ENCODE data around the gene ZBTB11.
"Not testable (repeated sequence)": the region's sequence is repeated elsewhere in the genome, so short reads cannot be mapped to it uniquely, and the experiment has no call there.

The ZBTB11 gene

GRCh38 chr3:101660714-101661113 is 16.2 kb downstream of the ZBTB11 start:
- Histone ChIP-seq H3K27ac (no peak overlapping the region), H3K9me3 (ENCODE audit: low read depth, low read length) (no peaks in the 10 kb centered on the region), H3K36me3 (ENCODE audit: insufficient read depth, low read length) (peaks cover 83% of the 10 kb centered on the region), H3K9ac (ENCODE audit: insufficient read length) (no peak overlapping the region), H3K4me3 (no peak overlapping the region)
- no peak for TF ChIP-seq POLR2AphosphoS5 (IDR thresholded peaks at IDR 0.05; ENCODE audit: borderline replicate concordance, low read depth, low read length)
- TF ChIP-seq FOXP2 (optimal IDR thresholded peaks at IDR 0.05; ENCODE audit: control extremely low read depth, extremely low read length, insufficient read depth): no peak
- DNase-seq (ENCODE audit: low read depth, low spot score): no peak

DNA sequence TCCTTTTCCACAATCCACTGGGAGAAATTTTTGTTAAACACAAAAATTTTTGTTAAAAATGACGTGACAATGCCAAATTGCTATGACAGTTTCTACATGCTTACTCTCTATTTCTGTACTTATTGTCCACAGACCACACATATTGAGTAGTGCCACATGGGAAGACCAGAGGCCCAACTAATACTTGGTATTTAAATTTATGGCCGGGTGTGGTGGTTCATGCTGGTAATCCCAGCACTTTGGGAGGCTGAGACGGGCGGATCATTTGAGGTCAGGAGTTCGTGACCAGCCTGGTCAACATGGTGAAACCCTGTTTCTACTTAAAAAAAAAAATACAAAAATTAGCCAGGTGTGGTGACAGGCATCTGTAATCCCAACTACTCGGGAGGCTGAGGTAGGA is 20.3 kb downstream of the ZBTB11 start:
- no peak overlapping the region for H3K4me3 ChIP-seq
- H3K27ac ChIP-seq: no peak overlapping the region
- H3K9me3 ChIP-seq (ENCODE audit: low read depth, low read length): no peaks in the 10 kb centered on the region
- H3K36me3 ChIP-seq (ENCODE audit: insufficient read depth, low read length): peaks cover 93% of the 10 kb centered on the region
- DNase-seq (ENCODE audit: low read depth, low spot score): no peak
- no peak overlapping the region for H3K9ac ChIP-seq (ENCODE audit: insufficient read length)
- no peak for TF ChIP-seq FOXP2 (optimal IDR thresholded peaks at IDR 0.05; ENCODE audit: control extremely low read depth, extremely low read length, insufficient read depth)
- no peak for TF ChIP-seq EZH2 (IDR thresholded peaks at IDR 0.05)

- no peak for DNase-seq (ENCODE audit: low read depth, low spot score)
- H3K9ac ChIP-seq (ENCODE audit: insufficient read length): no peak overlapping the region
- no peak for TF ChIP-seq EZH2 (IDR thresholded peaks at IDR 0.05)
- no peak for TF ChIP-seq POLR2AphosphoS5 (IDR thresholded peaks at IDR 0.05; ENCODE audit: borderline replicate concordance, low read depth, low read length)
- no peak for TF ChIP-seq FOXP2 (optimal IDR thresholded peaks at IDR 0.05; ENCODE audit: control extremely low read depth, extremely low read length, insufficient read depth)
- peaks cover 34% of the 10 kb centered on the region for H3K36me3 ChIP-seq (ENCODE audit: insufficient read depth, low read length)
- H3K27ac ChIP-seq: no peak overlapping the region
- H3K9me3 ChIP-seq (ENCODE audit: low read depth, low read length): no peaks in the 10 kb centered on the region
- H3K4me3 ChIP-seq: no peak overlapping the region
These were observed 30.2 kb downstream of the ZBTB11 start for GRCh38 chr3:101646726-101647125.

DNA sequence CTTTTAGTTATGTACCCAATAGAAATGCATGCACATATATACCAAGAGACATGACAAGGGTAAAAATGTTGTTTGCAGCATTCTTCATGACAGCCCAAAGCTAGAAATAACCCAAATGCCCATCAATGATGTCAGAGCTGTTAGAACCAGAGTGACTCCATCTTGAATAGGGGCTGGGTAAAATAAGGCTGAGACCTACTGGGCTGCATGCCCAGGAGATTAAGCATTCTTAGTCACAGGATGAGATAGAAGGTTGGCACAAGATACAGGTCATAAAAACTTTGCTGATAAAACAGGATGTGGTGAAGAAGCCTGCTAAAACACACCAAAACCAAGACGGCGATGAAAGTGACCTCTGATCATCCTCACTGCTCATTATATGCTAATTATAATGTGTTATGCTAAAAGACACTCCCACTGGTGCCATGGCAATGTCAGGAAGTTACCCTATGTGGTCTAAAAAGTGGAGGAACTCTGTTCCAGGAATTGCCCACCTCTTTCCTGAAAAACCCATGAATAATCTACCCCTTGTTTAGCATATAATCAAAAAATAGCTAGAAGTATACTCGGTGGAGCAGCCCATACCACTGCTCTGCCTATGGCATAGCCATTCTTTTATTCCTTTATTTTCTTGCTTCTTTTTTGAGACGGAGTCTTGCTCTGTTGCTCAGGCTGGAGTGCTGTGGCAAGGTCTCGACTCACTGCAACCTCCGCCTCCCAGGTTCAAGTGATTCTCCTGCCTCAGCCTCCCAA is 32.9 kb downstream of the ZBTB11 start:
- DNase-seq (ENCODE audit: low read depth, low spot score): no peak
- Histone ChIP-seq H3K36me3 (ENCODE audit: insufficient read depth, low read length) (peaks cover 10% of the 10 kb centered on the region), H3K4me3 (no peak overlapping the region), H3K27ac (no peak overlapping the region), H3K9ac (ENCODE audit: insufficient read length) (no peak overlapping the region), H3K9me3 (ENCODE audit: low read depth, low read length) (no peaks in the 10 kb centered on the region)
- TF ChIP-seq POLR2AphosphoS5 (IDR thresholded peaks at IDR 0.05; ENCODE audit: borderline replicate concordance, low read depth, low read length) (no peak), FOXP2 (optimal IDR thresholded peaks at IDR 0.05; ENCODE audit: control extremely low read depth, extremely low read length, insufficient read depth) (no peak), EZH2 (IDR thresholded peaks at IDR 0.05) (no peak)

DNA sequence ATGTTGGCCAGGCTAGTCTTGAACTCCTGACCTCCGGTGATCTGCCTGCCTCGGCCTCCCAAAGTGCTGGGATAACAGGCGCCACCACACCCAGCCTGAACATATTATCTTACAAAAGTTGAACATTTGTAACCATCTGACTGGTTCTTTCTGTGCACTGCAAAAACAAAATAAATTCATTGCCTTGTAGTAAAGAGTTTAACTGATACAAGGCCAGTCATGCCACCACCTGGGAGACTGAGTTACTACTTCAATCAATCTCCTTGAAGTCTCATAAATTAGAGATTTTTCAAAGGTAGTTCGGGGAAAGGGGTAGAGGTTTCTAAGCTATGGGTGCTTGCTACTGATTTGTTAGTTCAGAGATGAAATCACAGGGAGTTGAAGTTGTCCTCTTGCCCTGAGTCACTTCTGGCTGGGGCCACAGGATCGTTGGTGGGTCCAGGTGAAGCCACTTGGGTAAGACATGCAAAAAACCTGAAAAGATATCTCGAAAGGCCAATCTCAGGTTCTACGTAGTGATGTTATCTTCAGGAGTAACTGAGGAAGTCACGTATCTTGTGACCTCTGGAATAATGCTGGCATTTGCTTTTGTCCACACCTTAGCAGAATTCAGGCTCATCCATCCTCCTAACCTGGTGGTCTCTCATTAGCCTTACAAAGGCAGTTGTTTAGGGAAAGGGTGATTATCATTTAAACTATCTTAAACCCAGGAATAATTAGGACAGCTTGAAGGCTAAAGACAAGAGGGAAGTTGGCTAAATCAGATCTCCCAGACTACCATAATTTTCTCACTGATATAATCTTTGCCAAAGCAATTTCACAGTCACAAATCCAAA is 33.7 kb downstream of the ZBTB11 start:
- Histone ChIP-seq H3K9ac (ENCODE audit: insufficient read length) (no peak overlapping the region), H3K4me3 (no peak overlapping the region), H3K36me3 (ENCODE audit: insufficient read depth, low read length) (peaks cover 2% of the 10 kb centered on the region), H3K9me3 (ENCODE audit: low read depth, low read length) (no peaks in the 10 kb centered on the region), H3K27ac (no peak overlapping the region)
- no peak for TF ChIP-seq POLR2AphosphoS5 (IDR thresholded peaks at IDR 0.05; ENCODE audit: borderline replicate concordance, low read depth, low read length)
- no peak for TF ChIP-seq EZH2 (IDR thresholded peaks at IDR 0.05)
- TF ChIP-seq FOXP2 (optimal IDR thresholded peaks at IDR 0.05; ENCODE audit: control extremely low read depth, extremely low read length, insufficient read depth): no peak
- DNase-seq (ENCODE audit: low read depth, low spot score): no peak

GRCh38 chr3:101642441-101642840 is 34.5 kb downstream of the ZBTB11 start:
- Histone ChIP-seq H3K27ac (no peak overlapping the region), H3K9me3 (ENCODE audit: low read depth, low read length) (no peaks in the 10 kb centered on the region), H3K36me3 (ENCODE audit: insufficient read depth, low read length) (no peaks in the 10 kb centered on the region; the same call in 1 of the 2 replicates), H3K9ac (ENCODE audit: insufficient read length) (no peak overlapping the region), H3K4me3 (no peak overlapping the region)
- no peak for DNase-seq (ENCODE audit: low read depth, low spot score)
- TF ChIP-seq POLR2AphosphoS5 (IDR thresholded peaks at IDR 0.05; ENCODE audit: borderline replicate concordance, low read depth, low read length): no peak

DNA sequence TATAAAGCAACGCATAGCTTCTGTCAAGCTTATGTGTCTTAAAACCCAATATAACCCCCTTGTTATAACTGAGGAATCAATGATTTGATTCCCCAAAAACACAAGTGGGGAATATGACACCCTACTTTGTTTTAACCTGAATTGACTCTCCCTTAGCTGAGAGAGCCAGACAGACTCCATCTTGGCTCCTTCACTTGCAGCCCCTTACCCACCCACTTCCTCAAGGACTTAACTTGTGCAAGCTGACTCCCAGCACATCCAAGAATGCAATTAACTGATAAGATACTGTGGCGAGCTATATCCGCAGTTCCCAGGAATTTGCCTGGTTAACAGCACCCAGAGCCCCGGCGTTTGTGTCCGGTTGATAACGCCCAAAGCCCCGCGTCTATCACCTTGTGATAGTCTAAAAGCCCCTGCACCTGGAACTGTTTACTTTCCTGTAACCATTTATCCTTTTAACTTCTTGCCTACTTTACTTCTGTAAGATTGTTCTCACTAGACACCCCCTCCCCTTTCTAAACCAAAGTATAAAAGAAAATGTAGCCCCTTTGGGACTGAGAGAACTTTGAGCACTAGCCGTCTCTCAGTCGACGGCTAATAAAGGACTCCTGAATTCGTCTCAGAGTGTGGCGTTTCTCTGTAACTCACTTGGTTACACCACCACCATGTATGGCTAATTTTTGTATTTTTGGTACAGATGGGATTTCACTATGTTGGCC is 35.4 kb downstream of the ZBTB11 start:
- not testable (repeated sequence) for H3K9me3 ChIP-seq (ENCODE audit: low read depth, low read length); H3K4me3 ChIP-seq; DNase-seq (ENCODE audit: low read depth, low spot score); H3K27ac ChIP-seq; H3K9ac ChIP-seq (ENCODE audit: insufficient read length); H3K36me3 ChIP-seq (ENCODE audit: insufficient read depth, low read length)

GRCh38 chr3:101640256-101640655 is 36.7 kb downstream of the ZBTB11 start:
- DNase-seq (ENCODE audit: low read depth, low spot score): no peak
- H3K27ac ChIP-seq: no peak overlapping the region
- no peak overlapping the region for H3K4me3 ChIP-seq
- no peak overlapping the region for H3K9ac ChIP-seq (ENCODE audit: insufficient read length)
- H3K36me3 ChIP-seq (ENCODE audit: insufficient read depth, low read length): no peaks in the 10 kb centered on the region
- H3K9me3 ChIP-seq (ENCODE audit: low read depth, low read length): no peaks in the 10 kb centered on the region
- TF ChIP-seq EZH2 (IDR thresholded peaks at IDR 0.05) (no peak), POLR2AphosphoS5 (IDR thresholded peaks at IDR 0.05; ENCODE audit: borderline replicate concordance, low read depth, low read length) (no peak), FOXP2 (optimal IDR thresholded peaks at IDR 0.05; ENCODE audit: control extremely low read depth, extremely low read length, insufficient read depth) (no peak)

All from SK-N-MC (cell line).